BE2C (cell line): ENCODE measurements around the gene SLC22A12.

Experiments used
- DNase-seq: peaks from one replicate; pipeline ENCODE4 v3.0.0-alpha.2; 2020
- H3K27me3 ChIP-seq: fragments of 250-450 bp; sonication (Bioruptor Pico); 2 replicates; pipeline ENCODE4 v1.5.1; 2020; ENCODE audit warnings: mild to moderate bottlenecking
- H3K36me3 ChIP-seq: fragments of 250-450 bp; sonication (Bioruptor Pico); 2 replicates; pipeline ENCODE4 v1.5.1; 2020; ENCODE audit warnings: mild to moderate bottlenecking
- H3K4me1 ChIP-seq: fragments of 250-450 bp; sonication (Bioruptor Pico); 2 replicates; pipeline ENCODE4 v1.5.1; 2020
- H3K4me3 ChIP-seq: 2 replicates; pipeline ENCODE4 v1.5.1; 2011; ENCODE audit warnings: low read depth, low read length
- H3K9me3 ChIP-seq: fragments of 250-450 bp; sonication (Bioruptor Pico); 2 replicates; pipeline ENCODE4 v1.5.1; 2020
- CTCF ChIP-seq: IDR thresholded peaks from 2 replicates; pipeline ENCODE4 v1.5.1; 2012; ENCODE audit warnings: mild to moderate bottlenecking, low read depth, low read length

SLC22A12 gene

GRCh38 chr11:64570341-64570740 lies 20.7 kb upstream of the SLC22A12 start:
- H3K4me1 ChIP-seq = peaks cover 5% of the 10 kb centered on the region; the same call in 1 of the 2 replicates
- no peak for TF ChIP-seq CTCF
- DNase-seq = no peak
- H3K27me3 ChIP-seq = no peaks in the 10 kb centered on the region
- H3K36me3 ChIP-seq = no peaks in the 10 kb centered on the region
- no peaks in the 10 kb centered on the region for H3K9me3 ChIP-seq
- H3K4me3 ChIP-seq = no peak overlapping the region

- Histone ChIP-seq H3K27me3 (no peaks in the 10 kb centered on the region), H3K36me3 (no peaks in the 10 kb centered on the region), H3K9me3 (no peaks in the 10 kb centered on the region), H3K4me3 (no peak overlapping the region), H3K4me1 (peaks cover 5% of the 10 kb centered on the region; the same call in 1 of the 2 replicates)
- no peak for TF ChIP-seq CTCF
- DNase-seq = no peak
Measured at GRCh38 chr11:64571050-64571409, 20.0 kb upstream of the SLC22A12 start.

GRCh38 chr11:64571410-64572091 lies 19.5 kb upstream of the SLC22A12 start:
- TF ChIP-seq CTCF = no peak
- Histone ChIP-seq H3K4me3 (no peak overlapping the region), H3K4me1 (peaks cover 5% of the 10 kb centered on the region; the same call in 1 of the 2 replicates), H3K9me3 (no peaks in the 10 kb centered on the region), H3K27me3 (no peaks in the 10 kb centered on the region), H3K36me3 (no peaks in the 10 kb centered on the region)
- DNase-seq = no peak

GRCh38 chr11:64572143-64572542 lies 18.9 kb upstream of the SLC22A12 start:
- H3K27me3 ChIP-seq = no peaks in the 10 kb centered on the region
- H3K4me1 ChIP-seq = peaks cover under 1% of the 10 kb centered on the region; the same call in 1 of the 2 replicates
- TF ChIP-seq CTCF = no peak

GRCh38 chr11:64577202-64577601 lies 13.8 kb upstream of the SLC22A12 start:
- no peaks in the 10 kb centered on the region for H3K9me3 ChIP-seq
- no peak for TF ChIP-seq CTCF
- DNase-seq = no peak
- H3K4me3 ChIP-seq = no peak overlapping the region
- no peaks in the 10 kb centered on the region for H3K27me3 ChIP-seq
- no peaks in the 10 kb centered on the region for H3K4me1 ChIP-seq
- H3K36me3 ChIP-seq = no peaks in the 10 kb centered on the region

More at GRCh38 chr11:64572143-64572542, 18.9 kb upstream of the SLC22A12 start:
- Histone ChIP-seq H3K4me3 (no peak overlapping the region), H3K36me3 (no peaks in the 10 kb centered on the region), H3K9me3 (no peaks in the 10 kb centered on the region)
- DNase-seq = no peak

GRCh38 chr11:64580412-64580811 lies 10.6 kb upstream of the SLC22A12 start:
- H3K36me3 ChIP-seq = no peaks in the 10 kb centered on the region
- no peaks in the 10 kb centered on the region for H3K4me1 ChIP-seq
- H3K4me3 ChIP-seq = no peak overlapping the region
- no peaks in the 10 kb centered on the region for H3K27me3 ChIP-seq
- no peak for TF ChIP-seq CTCF
- no peaks in the 10 kb centered on the region for H3K9me3 ChIP-seq
- no peak for DNase-seq
